IMR-90 (cell line): ENCODE measurements around the gene CCDC92. TPM values are rescaled to one million over a fixed set of nuclear protein-coding genes. Genes with fewer than 3 reads are reported as not detected.

Experiments used
- ATAC-seq: fragments of 200-7000 bp; cut with Tn5 transposase; 2 replicates; pipeline ENCODE4 v1.9.1; 2020; ENCODE audit warnings: low read depth, mild to moderate bottlenecking, moderate library complexity
- BruUV-seq: library from RNA; stranded (reverse); fragments of 400-500 nt; replicated peaks from 2 replicates; lab custom pipeline; 2021; lab: Mats Ljungman, UMichigan
- CTCF ChIA-PET: fragments of 300-600 bp; formaldehyde crosslinking; extraction: SDS; loops from one replicate; lab custom pipeline; 2021; ENCODE audit warnings: antibody characterized with exemption; lab: Yijun Ruan, JAX
- POLR2A ChIA-PET: fragments of 300-600 bp; sonication (Branson Sonifier 250); formaldehyde crosslinking; loops from one replicate; lab custom pipeline; 2022; ENCODE audit warnings: antibody characterized with exemption; ENCODE audit not compliant: unreplicated experiment; lab: Charles Lee
- DNase-seq: peaks from one replicate; pipeline ENCODE4 v3.0.0; 2013
- H2AFZ ChIP-seq: replicated peaks from 2 replicates; pipeline ENCODE3; 2013; ENCODE audit warnings: low read length, mild to moderate bottlenecking; ENCODE audit not compliant: poor library complexity
- H2AK5ac ChIP-seq: 2 replicates; pipeline ENCODE4 v1.6.1; 2013; ENCODE audit warnings: low read depth, low read length, inconsistent platforms
- H2AK9ac ChIP-seq: replicated peaks from 2 replicates; pipeline ENCODE3; 2013; ENCODE audit warnings: mild to moderate bottlenecking, low read depth, low read length, moderate library complexity; ENCODE audit not compliant: poor library complexity
- H2BK120ac ChIP-seq: 2 replicates; pipeline ENCODE4 v1.6.1; 2013; ENCODE audit warnings: low read depth, low read length, inconsistent platforms
- H2BK15ac ChIP-seq: 3 replicates; pipeline ENCODE4 v1.6.1; 2013; ENCODE audit warnings: low read depth, low read length, inconsistent platforms
- H2BK20ac ChIP-seq: 2 replicates; pipeline ENCODE4 v1.6.1; 2013; ENCODE audit warnings: low read depth, mild to moderate bottlenecking, inconsistent platforms, low read length, moderate library complexity
- H2BK5ac ChIP-seq: 2 replicates; pipeline ENCODE4 v1.6.1; 2013; ENCODE audit warnings: mild to moderate bottlenecking, low read depth, low read length, inconsistent platforms; ENCODE audit not compliant: poor library complexity, severe bottlenecking
- H3K14ac ChIP-seq: replicated peaks from 2 replicates; pipeline ENCODE4 v1.6.1; 2013; ENCODE audit warnings: low read depth, low read length, inconsistent platforms
- H3K18ac ChIP-seq: 2 replicates; pipeline ENCODE4 v1.6.1; 2013; ENCODE audit warnings: low read depth, low read length, control low read depth
- H3K23ac ChIP-seq: 2 replicates; pipeline ENCODE4 v1.6.1; 2013; ENCODE audit warnings: low read depth, low read length, inconsistent platforms
- H3K27ac ChIP-seq: 2 replicates; pipeline ENCODE4 v1.5.1; 2013; ENCODE audit warnings: mild to moderate bottlenecking, control low read depth, low read length; ENCODE audit not compliant: insufficient read depth
- H3K27me3 ChIP-seq: 2 replicates; pipeline ENCODE4 v1.6.1; 2013; ENCODE audit warnings: low read length; ENCODE audit not compliant: control insufficient read depth, insufficient read depth
- H3K36me3 ChIP-seq: 2 replicates; pipeline ENCODE4 v1.6.1; 2013; ENCODE audit warnings: low read length, mixed read lengths; ENCODE audit not compliant: control insufficient read depth, insufficient read depth
- H3K4ac ChIP-seq: 2 replicates; pipeline ENCODE4 v1.6.1; 2013; ENCODE audit warnings: low read depth, low read length, inconsistent platforms
- H3K4me1 ChIP-seq: 2 replicates; pipeline ENCODE4 v1.6.1; 2013; ENCODE audit warnings: low read length, mixed read lengths; ENCODE audit not compliant: control insufficient read depth, insufficient read depth
- H3K4me2 ChIP-seq: 2 replicates; pipeline ENCODE4 v1.6.1; 2013; ENCODE audit warnings: low read depth, mild to moderate bottlenecking, control low read depth, low read length, moderate library complexity
- H3K4me3 ChIP-seq: 2 replicates; pipeline ENCODE4 v1.5.1; 2013; ENCODE audit warnings: low read depth, mild to moderate bottlenecking, control low read depth, low read length, moderate library complexity; ENCODE audit not compliant: insufficient read depth
- H3K56ac ChIP-seq: 2 replicates; pipeline ENCODE4 v1.6.1; 2013; ENCODE audit warnings: low read length, inconsistent platforms; ENCODE audit not compliant: insufficient read depth; ENCODE audit errors: extremely low read depth
- H3K79me1 ChIP-seq, 2 experiments: 2 replicates each; pipeline ENCODE4 v1.6.1; 2013; ENCODE audit warnings: low read length in 2 of 2, inconsistent platforms in 1 of 2, low read depth in 1 of 2
- H3K9ac ChIP-seq: 2 replicates; pipeline ENCODE4 v1.6.1; 2013; ENCODE audit warnings: low read depth, low read length, control low read depth
- H3K9me1 ChIP-seq: 2 replicates; pipeline ENCODE4 v1.6.1; 2013; ENCODE audit warnings: low read length, inconsistent platforms; ENCODE audit not compliant: insufficient read depth
- H3K9me3 ChIP-seq: 2 replicates; pipeline ENCODE4 v1.6.1; 2013; ENCODE audit warnings: low read length; ENCODE audit not compliant: control insufficient read depth, insufficient read depth
- H4K20me1 ChIP-seq: 2 replicates; pipeline ENCODE4 v1.6.1; 2013; ENCODE audit warnings: low read length, inconsistent platforms; ENCODE audit not compliant: insufficient read depth
- H4K5ac ChIP-seq: 2 replicates; pipeline ENCODE4 v1.6.1; 2013; ENCODE audit warnings: mild to moderate bottlenecking, low read depth, low read length, control low read depth
- H4K8ac ChIP-seq, 2 experiments: 2 replicates each; pipeline ENCODE4 v1.6.1; 2013; ENCODE audit warnings: low read depth in 2 of 2, low read length in 2 of 2, control low read depth in 1 of 2, inconsistent platforms in 1 of 2
- H4K91ac ChIP-seq: 2 replicates; pipeline ENCODE4 v1.6.1; 2013; ENCODE audit warnings: low read depth, low read length, inconsistent platforms; ENCODE audit not compliant: insufficient read depth
- BHLHE40 ChIP-seq: fragments of 150-350 bp; IDR thresholded peaks from 2 replicates; pipeline ENCODE4 v1.6.1; 2016; ENCODE audit warnings: mild to moderate bottlenecking, low read depth, low read length
- CEBPB ChIP-seq: IDR thresholded peaks from 2 replicates; pipeline ENCODE4 v1.6.1; 2012; ENCODE audit warnings: low read depth, low read length, improper control_type of control experiment
- CHD1 ChIP-seq: IDR thresholded peaks from 2 replicates; pipeline ENCODE4 v1.6.1; 2012; ENCODE audit warnings: low read depth, low read length, improper control_type of control experiment
- CTCF ChIP-seq: conservative IDR thresholded peaks from 2 replicates; pipeline ENCODE4 v1.5.1; 2012; ENCODE audit warnings: mild to moderate bottlenecking, low read depth, low read length, improper control_type of control experiment
- FOS ChIP-seq: fragments of 150-350 bp; IDR thresholded peaks from 2 replicates; pipeline ENCODE4 v1.6.1; 2016; ENCODE audit warnings: low read depth, low read length
- MAZ ChIP-seq: IDR thresholded peaks from 2 replicates; pipeline ENCODE4 v1.6.1; 2012; ENCODE audit warnings: low read depth, mild to moderate bottlenecking, low read length, improper control_type of control experiment, moderate library complexity, borderline replicate concordance
- MXI1 ChIP-seq: IDR thresholded peaks from 2 replicates; pipeline ENCODE4 v1.6.1; 2012; ENCODE audit warnings: low read depth, mild to moderate bottlenecking, low read length, moderate library complexity, borderline replicate concordance
- NFE2L2 ChIP-seq: fragments of 150-350 bp; IDR thresholded peaks from 2 replicates; pipeline ENCODE4 v1.6.1; 2016; ENCODE audit warnings: low read depth, mild to moderate bottlenecking, low read length
- POLR2A ChIP-seq: IDR thresholded peaks from 2 replicates; pipeline ENCODE4 v1.6.1; 2012; ENCODE audit warnings: mild to moderate bottlenecking, low read depth, low read length
- RAD21 ChIP-seq: IDR thresholded peaks from 2 replicates; pipeline ENCODE4 v1.6.1; 2012; ENCODE audit warnings: low read length, improper control_type of control experiment
- RFX5 ChIP-seq: IDR thresholded peaks from 2 replicates; pipeline ENCODE4 v1.8.0; 2012; ENCODE audit warnings: low read depth, mild to moderate bottlenecking, low read length, moderate library complexity
- SMC3 ChIP-seq: fragments of 150-350 bp; IDR thresholded peaks from 2 replicates; pipeline ENCODE4 v1.6.1; 2016; ENCODE audit warnings: low read depth, mild to moderate bottlenecking, antibody characterized with exemption, low read length, moderate library complexity
- WGBS, 2 experiments: methylation state at CpG; one replicate each; pipeline versions ENCODE4 v1.1.5 to v1.1.7; 2013; ENCODE audit warnings: missing lambda C conversion rate in 2 of 2; ENCODE audit not compliant: insufficient read length in 1 of 2; ENCODE audit errors: extremely low coverage in 2 of 2; 5-methylcytosine and 5-hydroxymethylcytosine counted together
- dilution Hi-C: fragments of 300-500 bp; cut with HindIII; formaldehyde crosslinking; loops from one replicate; pipeline ENCODE4 v1.14.3; 2018; ENCODE audit warnings: low sequenced_read_pairs; ENCODE audit not compliant: unreplicated experiment
- in situ Hi-C: fragments of 300-500 bp; cut with MboI; formaldehyde crosslinking; loops from 3 replicates; pipeline ENCODE4 v1.14.3; 2019; ENCODE audit warnings: low sequenced_read_pairs, inconsistent platforms, mixed read lengths
- intact Hi-C: fragments of 100-400 bp; cut with micrococcal nuclease; formaldehyde crosslinking; loops from 2 replicates; pipeline ENCODE4 v1.10.0; 2022
- polyA plus RNA-seq, 3 experiments: library from polyadenylated mRNA; depleted of rRNA; stranded (reverse); fragments of >200 nt; gene quantifications; 2 replicates each; pipeline ENCODE4 v1.2.3, GENCODE V29; 2012; ENCODE audit warnings: low replicate concordance in 1 of 3
- total RNA-seq: library from RNA; depleted of rRNA; stranded (reverse); fragments of >200 nt; gene quantifications from 2 replicates; pipeline ENCODE4 v1.2.3, GENCODE V29; 2012

The CCDC92 gene
- total and polyA plus RNA-seq, 2 of the 4 experiments (the other 2 are of a cell fraction) = 5.7 to 55.5 TPM

GRCh38 chr12:123908884-123909725 is 63.5 kb downstream of the CCDC92 start (continued):
- no peak for TF ChIP-seq NFE2L2

- H2AFZ ChIP-seq = peak overlapping the region; percentile 91
- ChIA-PET CTCF (no interaction called here), POLR2A (no interaction called here)
- no peaks in the 10 kb centered on the region for H3K79me1 ChIP-seq
- H4K5ac ChIP-seq = peak overlapping the region; percentile 44
- ATAC-seq (peak; percentile 31), DNase-seq (no peak)
- 62% methylated on average over 4 of the region's 12 CpGs; no CpG with 5 or more reads in 1 of the 2 experiments for WGBS, 2 experiments
- in situ Hi-C loops (no loop called here), intact Hi-C loops (loop anchor here (5.0 kb wide), 1 partner anchor 74 kb away; no protein-coding TSS in a partner anchor), dilution Hi-C loops (no loop called here)
- no peak overlapping the region for H3K56ac ChIP-seq
- no peak overlapping the region for H3K23ac ChIP-seq
- no peak overlapping the region for H2BK20ac ChIP-seq
- H2BK15ac ChIP-seq = no peak overlapping the region
- peak overlapping the region; percentile 43; the same call in 1 of the 2 replicates for H2BK120ac ChIP-seq
- H3K9me3 ChIP-seq = no peaks in the 10 kb centered on the region
- 0 out of 2 replicates have a peak overlapping the region, but pooled peaks have one; percentile 23 for H3K14ac ChIP-seq
- H3K4me2 ChIP-seq = no peak overlapping the region; the same call in 1 of the 2 replicates
- no peak overlapping the region for H3K27ac ChIP-seq
- H4K20me1 ChIP-seq = no peaks in the 10 kb centered on the region
- H2AK9ac ChIP-seq = peak overlapping the region; percentile 85
- no peak overlapping the region for H2AK5ac ChIP-seq
- peak overlapping the region; percentile 71 to 82; a peak in 3 of 4 replicates for H4K8ac ChIP-seq
- H3K4ac ChIP-seq = no peak overlapping the region; the same call in 1 of the 2 replicates
- peak overlapping the region; percentile 77; the same call in 1 of the 2 replicates for H3K18ac ChIP-seq
- H3K4me1 ChIP-seq = peaks cover 7% of the 10 kb centered on the region
- H4K91ac ChIP-seq = no peak overlapping the region
- H3K9ac ChIP-seq = no peak overlapping the region
- H2BK5ac ChIP-seq = no peak overlapping the region
- no peak overlapping the region for H3K4me3 ChIP-seq
- H3K27me3 ChIP-seq = no peaks in the 10 kb centered on the region; the same call in 1 of the 2 replicates
- no peaks in the 10 kb centered on the region for H3K36me3 ChIP-seq
- no peaks in the 10 kb centered on the region; the same call in 1 of the 2 replicates for H3K9me1 ChIP-seq
- no TSS peak for BruUV-seq
- no peak for TF ChIP-seq SMC3
- TF ChIP-seq CHD1 = no peak
- no peak for TF ChIP-seq RAD21
- TF ChIP-seq FOS = no peak
- no peak for TF ChIP-seq POLR2A
- no peak for TF ChIP-seq MAZ
- TF ChIP-seq RFX5 = no peak
- TF ChIP-seq CTCF = no peak
- no peak for TF ChIP-seq BHLHE40
- TF ChIP-seq NFE2L2 = no peak
- no peak for TF ChIP-seq CEBPB
- no peak for TF ChIP-seq MXI1
Measured at GRCh38 chr12:123907726-123908476, 64.7 kb downstream of the CCDC92 start.
